ENCODE data around the gene ASAP3.
"Not testable (repeated sequence)": the region's sequence is repeated elsewhere in the genome, so short reads cannot be mapped to it uniquely, and the experiment has no call there.

The ASAP3 gene

GRCh38 chr1:23400324-23401114, 83.5 kb downstream of the ASAP3 start:
- DNase-seq: no peak

- DNase-seq: no peak
These were observed 84.8 kb downstream of the ASAP3 start for GRCh38 chr1:23399229-23399628.

- DNase-seq: no peak
These were observed 86.1 kb downstream of the ASAP3 start for GRCh38 chr1:23397908-23398307.

GRCh38 chr1:23396380-23396779, 87.6 kb downstream of the ASAP3 start:
- DNase-seq: no peak

GRCh38 chr1:23395849-23396248, 88.1 kb downstream of the ASAP3 start:
- no peak for DNase-seq

- DNase-seq: no peak
These were observed 88.7 kb downstream of the ASAP3 start for GRCh38 chr1:23395154-23395724.

GRCh38 chr1:23394684-23395083, 89.3 kb downstream of the ASAP3 start:
- peak in 25 of 58 donors; percentile 7 to 65 (median 28) for DNase-seq

- DNase-seq: no peak
These were observed 89.8 kb downstream of the ASAP3 start for GRCh38 chr1:23394181-23394580.

- DNase-seq: no peak
These were observed 90.3 kb downstream of the ASAP3 start for GRCh38 chr1:23393706-23394105.

- no peak for DNase-seq
These were observed 91.7 kb downstream of the ASAP3 start for GRCh38 chr1:23392125-23392855.

- no peak for DNase-seq
These were observed 94.1 kb downstream of the ASAP3 start for GRCh38 chr1:23389837-23390321.

GRCh38 chr1:23387494-23387893, 96.5 kb downstream of the ASAP3 start:
- DNase-seq: no peak

GRCh38 chr1:23385119-23385621, 98.8 kb downstream of the ASAP3 start:
- DNase-seq: no peak

- no peak for DNase-seq
These were observed 99.5 kb downstream of the ASAP3 start for GRCh38 chr1:23384312-23385058.

GRCh38 chr1:23383577-23384311, 100.2 kb downstream of the ASAP3 start:
- no peak for DNase-seq

GRCh38 chr1:23381233-23381885, 102.6 kb downstream of the ASAP3 start:
- DNase-seq: no peak

- DNase-seq: no peak
These were observed 103.3 kb downstream of the ASAP3 start for GRCh38 chr1:23380719-23381118.

- not testable (repeated sequence) for DNase-seq
These were observed 103.7 kb downstream of the ASAP3 start for GRCh38 chr1:23380236-23380635.
